HCT116 (cell line): ENCODE results near the gene PI4KA.

Source experiments
- EGR1 ChIP-seq: IDR thresholded peaks from 2 replicates; pipeline ENCODE4 v1.6.1; 2012; ENCODE audit warnings: low read depth
- ELF1 ChIP-seq: IDR thresholded peaks from 2 replicates; pipeline ENCODE4 v1.6.1; 2012; ENCODE audit warnings: low read depth, borderline replicate concordance
- EZH2 ChIP-seq: fragments of 200-600 bp; sonication (generic); IDR thresholded peaks from 2 replicates; pipeline ENCODE4 v1.6.1; 2017; ENCODE audit warnings: antibody characterized with exemption, mixed run types
- POLR2A ChIP-seq: IDR thresholded peaks from 2 replicates; pipeline ENCODE4 v1.7.0; 2011; ENCODE audit warnings: borderline replicate concordance; ENCODE audit not compliant: insufficient read depth, insufficient read length; ENCODE audit errors: extremely low read depth
- SIN3A ChIP-seq: IDR thresholded peaks from 2 replicates; pipeline ENCODE4 v1.6.1; 2012; ENCODE audit warnings: low read depth
- SP1 ChIP-seq: IDR thresholded peaks from 2 replicates; pipeline ENCODE4 v1.6.1; 2012; ENCODE audit warnings: low read depth
- YY1 ChIP-seq: IDR thresholded peaks from 2 replicates; pipeline ENCODE4 v1.6.1; 2011; ENCODE audit warnings: low read length, low read depth, moderate library complexity, mild to moderate bottlenecking; ENCODE audit not compliant: insufficient replicate concordance; ENCODE audit errors: extremely low read depth
- ZNF274 ChIP-seq: fragments of 200-500 bp; sonication (Bioruptor generic); IDR thresholded peaks from 2 replicates; pipeline ENCODE4 v1.6.1; 2014; ENCODE audit warnings: mild to moderate bottlenecking, low read depth, low read length, inconsistent platforms
- TF ChIP-seq, protein P1 (sequence below), 3 experiments: fragments of 200-600 bp in 1 of 3; sonication (generic) in 1 of 3; IDR thresholded peaks in 2 of 3; conservative IDR thresholded peaks in 1 of 3; 2 replicates each; pipeline ENCODE4 v1.5.1; 2012 to 2017; ENCODE audit warnings: low read depth in 2 of 3, low read length in 2 of 3, antibody characterized with exemption in 1 of 3, borderline replicate concordance in 1 of 3, control low read depth in 1 of 3, mild to moderate bottlenecking in 1 of 3, mixed read lengths in 1 of 3, mixed run types in 1 of 3, moderate library complexity in 1 of 3; ENCODE audit not compliant: insufficient read depth in 1 of 3
- TF ChIP-seq, protein P2 (sequence below): IDR thresholded peaks from 2 replicates; pipeline ENCODE4 v1.6.1; 2012
- TF ChIP-seq, protein P3 (sequence below): IDR thresholded peaks from 2 replicates; pipeline ENCODE4 v1.6.1; 2011; ENCODE audit warnings: mild to moderate bottlenecking, low read length, moderate library complexity; ENCODE audit not compliant: insufficient replicate concordance; ENCODE audit errors: extremely low read depth
- TF ChIP-seq, protein P4 (sequence below): IDR thresholded peaks from 2 replicates; pipeline ENCODE4 v1.6.1; 2012; ENCODE audit warnings: low read depth

DNA sequence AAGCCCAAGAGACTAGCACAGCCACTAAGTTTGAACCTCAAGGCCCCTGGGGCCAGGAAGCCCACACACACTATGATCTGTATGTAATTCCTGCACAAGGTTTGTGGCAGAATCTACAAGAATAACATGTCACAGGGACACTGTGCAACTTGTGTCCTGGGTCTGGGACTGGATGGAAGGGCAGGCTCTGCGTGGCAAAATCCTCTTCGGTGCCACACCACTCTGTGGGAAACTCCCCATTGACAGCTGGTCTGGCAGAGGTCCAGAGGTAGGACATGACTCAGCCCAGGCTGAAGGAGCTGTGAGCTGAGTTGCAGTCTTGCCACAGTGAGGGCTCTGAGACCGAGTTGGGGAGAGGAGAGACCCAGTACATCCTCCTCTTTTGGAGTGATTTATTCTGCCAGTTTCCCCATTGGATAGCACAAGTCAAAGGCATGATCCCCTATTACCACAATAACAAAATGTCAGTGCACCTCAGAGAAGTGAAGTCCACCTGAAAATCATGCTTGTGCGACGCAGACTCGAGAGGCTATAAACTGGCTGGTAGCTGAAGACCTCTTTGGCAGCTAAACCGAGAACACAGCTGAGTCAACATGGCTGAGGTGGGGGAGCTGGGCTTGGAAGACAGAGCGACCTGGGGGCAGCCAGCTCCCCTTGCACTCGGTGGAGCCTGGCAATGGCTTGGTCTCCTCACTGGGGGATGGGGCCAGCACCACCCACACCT lies 108.0 kb downstream of the PI4KA start:
- TF ChIP-seq, protein P1, sequence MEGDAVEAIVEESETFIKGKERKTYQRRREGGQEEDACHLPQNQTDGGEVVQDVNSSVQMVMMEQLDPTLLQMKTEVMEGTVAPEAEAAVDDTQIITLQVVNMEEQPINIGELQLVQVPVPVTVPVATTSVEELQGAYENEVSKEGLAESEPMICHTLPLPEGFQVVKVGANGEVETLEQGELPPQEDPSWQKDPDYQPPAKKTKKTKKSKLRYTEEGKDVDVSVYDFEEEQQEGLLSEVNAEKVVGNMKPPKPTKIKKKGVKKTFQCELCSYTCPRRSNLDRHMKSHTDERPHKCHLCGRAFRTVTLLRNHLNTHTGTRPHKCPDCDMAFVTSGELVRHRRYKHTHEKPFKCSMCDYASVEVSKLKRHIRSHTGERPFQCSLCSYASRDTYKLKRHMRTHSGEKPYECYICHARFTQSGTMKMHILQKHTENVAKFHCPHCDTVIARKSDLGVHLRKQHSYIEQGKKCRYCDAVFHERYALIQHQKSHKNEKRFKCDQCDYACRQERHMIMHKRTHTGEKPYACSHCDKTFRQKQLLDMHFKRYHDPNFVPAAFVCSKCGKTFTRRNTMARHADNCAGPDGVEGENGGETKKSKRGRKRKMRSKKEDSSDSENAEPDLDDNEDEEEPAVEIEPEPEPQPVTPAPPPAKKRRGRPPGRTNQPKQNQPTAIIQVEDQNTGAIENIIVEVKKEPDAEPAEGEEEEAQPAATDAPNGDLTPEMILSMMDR (IDR thresholded peaks at IDR 0.05 in 2 of 3, conservative IDR thresholded peaks at IDR 0.05 in 1 of 3; ENCODE audit: borderline replicate concordance in 1 of 3, insufficient read depth in 1 of 3, low read depth in 2 of 3, low read length in 2 of 3), result no peak
- TF ChIP-seq ELF1 (no peak), POLR2A (no peak), EZH2 (no peak), YY1 (no peak), EGR1 (no peak), ZNF274 (no peak), SP1 (no peak), SIN3A (no peak)
- TF ChIP-seq, protein P2, sequence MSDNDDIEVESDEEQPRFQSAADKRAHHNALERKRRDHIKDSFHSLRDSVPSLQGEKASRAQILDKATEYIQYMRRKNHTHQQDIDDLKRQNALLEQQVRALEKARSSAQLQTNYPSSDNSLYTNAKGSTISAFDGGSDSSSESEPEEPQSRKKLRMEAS, result no peak
- TF ChIP-seq, protein P3, sequence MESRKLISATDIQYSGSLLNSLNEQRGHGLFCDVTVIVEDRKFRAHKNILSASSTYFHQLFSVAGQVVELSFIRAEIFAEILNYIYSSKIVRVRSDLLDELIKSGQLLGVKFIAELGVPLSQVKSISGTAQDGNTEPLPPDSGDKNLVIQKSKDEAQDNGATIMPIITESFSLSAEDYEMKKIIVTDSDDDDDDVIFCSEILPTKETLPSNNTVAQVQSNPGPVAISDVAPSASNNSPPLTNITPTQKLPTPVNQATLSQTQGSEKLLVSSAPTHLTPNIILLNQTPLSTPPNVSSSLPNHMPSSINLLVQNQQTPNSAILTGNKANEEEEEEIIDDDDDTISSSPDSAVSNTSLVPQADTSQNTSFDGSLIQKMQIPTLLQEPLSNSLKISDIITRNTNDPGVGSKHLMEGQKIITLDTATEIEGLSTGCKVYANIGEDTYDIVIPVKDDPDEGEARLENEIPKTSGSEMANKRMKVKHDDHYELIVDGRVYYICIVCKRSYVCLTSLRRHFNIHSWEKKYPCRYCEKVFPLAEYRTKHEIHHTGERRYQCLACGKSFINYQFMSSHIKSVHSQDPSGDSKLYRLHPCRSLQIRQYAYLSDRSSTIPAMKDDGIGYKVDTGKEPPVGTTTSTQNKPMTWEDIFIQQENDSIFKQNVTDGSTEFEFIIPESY, result no peak
- TF ChIP-seq, protein P4, sequence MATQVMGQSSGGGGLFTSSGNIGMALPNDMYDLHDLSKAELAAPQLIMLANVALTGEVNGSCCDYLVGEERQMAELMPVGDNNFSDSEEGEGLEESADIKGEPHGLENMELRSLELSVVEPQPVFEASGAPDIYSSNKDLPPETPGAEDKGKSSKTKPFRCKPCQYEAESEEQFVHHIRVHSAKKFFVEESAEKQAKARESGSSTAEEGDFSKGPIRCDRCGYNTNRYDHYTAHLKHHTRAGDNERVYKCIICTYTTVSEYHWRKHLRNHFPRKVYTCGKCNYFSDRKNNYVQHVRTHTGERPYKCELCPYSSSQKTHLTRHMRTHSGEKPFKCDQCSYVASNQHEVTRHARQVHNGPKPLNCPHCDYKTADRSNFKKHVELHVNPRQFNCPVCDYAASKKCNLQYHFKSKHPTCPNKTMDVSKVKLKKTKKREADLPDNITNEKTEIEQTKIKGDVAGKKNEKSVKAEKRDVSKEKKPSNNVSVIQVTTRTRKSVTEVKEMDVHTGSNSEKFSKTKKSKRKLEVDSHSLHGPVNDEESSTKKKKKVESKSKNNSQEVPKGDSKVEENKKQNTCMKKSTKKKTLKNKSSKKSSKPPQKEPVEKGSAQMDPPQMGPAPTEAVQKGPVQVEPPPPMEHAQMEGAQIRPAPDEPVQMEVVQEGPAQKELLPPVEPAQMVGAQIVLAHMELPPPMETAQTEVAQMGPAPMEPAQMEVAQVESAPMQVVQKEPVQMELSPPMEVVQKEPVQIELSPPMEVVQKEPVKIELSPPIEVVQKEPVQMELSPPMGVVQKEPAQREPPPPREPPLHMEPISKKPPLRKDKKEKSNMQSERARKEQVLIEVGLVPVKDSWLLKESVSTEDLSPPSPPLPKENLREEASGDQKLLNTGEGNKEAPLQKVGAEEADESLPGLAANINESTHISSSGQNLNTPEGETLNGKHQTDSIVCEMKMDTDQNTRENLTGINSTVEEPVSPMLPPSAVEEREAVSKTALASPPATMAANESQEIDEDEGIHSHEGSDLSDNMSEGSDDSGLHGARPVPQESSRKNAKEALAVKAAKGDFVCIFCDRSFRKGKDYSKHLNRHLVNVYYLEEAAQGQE, result no peak
